ENCODE measurements around the gene AIP.

AIP gene

GRCh38 chr11:67535561-67535960 is 52.7 kb downstream of the AIP start:
- H3K4me3 ChIP-seq (ENCODE audit: low read depth, low read length) = no peak overlapping the region
- in situ Hi-C loops (cut with HindIII; ENCODE audit: low sequenced_read_pairs) = no loop called here
- DNase-seq (ENCODE audit: low read depth) = no peak
- TF ChIP-seq CTCF (IDR thresholded peaks at IDR 0.05; ENCODE audit: low read depth, low read length, missing control alignments) = no peak

DNA sequence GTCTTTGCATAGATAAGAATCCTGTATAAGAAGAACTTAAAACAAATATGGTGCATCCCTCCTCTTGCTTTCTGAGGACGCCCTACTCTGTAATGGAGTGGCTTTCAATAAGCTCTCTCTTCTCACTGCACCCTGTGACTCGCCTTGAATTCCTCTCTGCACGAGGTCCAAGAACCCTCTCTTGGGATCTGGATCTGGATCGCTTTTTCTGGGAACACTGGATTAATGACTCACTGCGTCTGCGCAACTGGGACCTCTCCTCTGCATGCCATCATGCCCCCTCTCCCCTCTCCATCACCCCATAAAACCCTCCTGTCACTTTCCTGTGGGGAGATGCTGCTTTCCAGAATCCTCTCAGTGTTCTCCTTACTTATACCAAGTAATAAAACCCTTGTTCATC is 55.5 kb downstream of the AIP start:
- no peak for TF ChIP-seq CTCF (IDR thresholded peaks at IDR 0.05; ENCODE audit: low read depth, low read length, missing control alignments)
- in situ Hi-C loops (cut with HindIII; ENCODE audit: low sequenced_read_pairs) = no loop called here
- no peak overlapping the region for H3K4me3 ChIP-seq (ENCODE audit: low read depth, low read length)
- no peak for DNase-seq (ENCODE audit: low read depth)

DNA sequence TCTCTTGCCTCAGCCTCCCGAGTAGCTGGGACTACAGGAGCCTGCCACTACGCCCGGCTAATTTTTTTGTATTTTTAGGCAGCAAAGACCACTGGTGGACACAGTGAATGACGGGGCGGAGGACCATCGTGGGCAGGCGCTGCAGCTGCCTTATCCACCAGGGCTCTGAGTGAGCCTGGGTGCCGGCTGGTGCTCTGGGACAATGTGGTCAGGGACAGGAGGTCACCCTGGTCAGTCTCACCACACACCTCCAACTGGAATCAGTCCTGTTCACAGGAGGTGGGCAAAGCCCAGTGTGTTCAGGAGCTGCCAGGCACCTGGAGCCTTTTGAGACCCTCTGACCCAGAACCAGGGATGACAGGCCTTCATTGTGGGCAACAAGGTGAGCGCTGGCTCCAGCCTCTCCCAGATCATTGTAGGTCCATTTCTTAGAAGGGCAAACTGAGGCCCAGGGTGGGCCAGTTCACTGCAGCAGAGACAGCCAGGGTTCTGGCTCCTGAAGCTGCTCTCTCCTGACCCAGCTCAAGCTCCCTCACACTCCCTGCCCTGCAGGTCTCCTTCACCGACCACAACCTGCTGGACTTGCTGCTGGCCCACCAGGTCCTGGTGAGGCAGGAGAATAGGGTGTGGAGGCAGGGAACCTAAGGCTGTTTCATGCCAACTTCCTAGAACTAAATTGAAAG is 56.1 kb downstream of the AIP start:
- in situ Hi-C loops (cut with HindIII; ENCODE audit: low sequenced_read_pairs) = no loop called here
- no peak for TF ChIP-seq CTCF (IDR thresholded peaks at IDR 0.05; ENCODE audit: low read depth, low read length, missing control alignments)

GRCh38 chr11:67539550-67539949 is 56.7 kb downstream of the AIP start:
- in situ Hi-C loops (cut with HindIII; ENCODE audit: low sequenced_read_pairs) = no loop called here
- no peak for DNase-seq (ENCODE audit: low read depth)
- H3K4me3 ChIP-seq (ENCODE audit: low read depth, low read length) = no peak overlapping the region
- TF ChIP-seq CTCF (IDR thresholded peaks at IDR 0.05; ENCODE audit: low read depth, low read length, missing control alignments) = no peak

More for the DNA sequence above, 56.1 kb downstream of the AIP start:
- no peak for DNase-seq (ENCODE audit: low read depth)
- no peak overlapping the region for H3K4me3 ChIP-seq (ENCODE audit: low read depth, low read length)

Measured in astrocyte of the cerebellum (primary cell).